Measurements from ENCODE around the gene RGP1. TPM values are rescaled to one million over a fixed set of nuclear protein-coding genes. Genes with fewer than 3 reads are reported as not detected.

The RGP1 gene
- total RNA-seq, 1 experiment from 2014 or later, result 13.4 TPM

GRCh38 chr9:35753466-35753865, 4.4 kb downstream of the RGP1 start:
- Histone ChIP-seq H3K9me2 (replicated peaks; ENCODE audit: insufficient read depth, low read length) (no peaks in the 10 kb centered on the region), H3K36me3 (ENCODE audit: insufficient read depth, low read length) (no peaks in the 10 kb centered on the region), H3K4me2 (ENCODE audit: low read depth, low read length, poor library complexity, severe bottlenecking) (no peak overlapping the region), H4K20me1 (ENCODE audit: insufficient read depth, low read depth, low read length) (peaks cover 2% of the 10 kb centered on the region; the same call in 1 of the 2 replicates), H2AFZ (ENCODE audit: low read length) (no peak overlapping the region), H3K27ac (ENCODE audit: low read length) (no peak overlapping the region), H3K27me3 (ENCODE audit: low read length) (no peaks in the 10 kb centered on the region), H3K79me2 (ENCODE audit: low read length) (peaks cover 44% of the 10 kb centered on the region), H3K9me3 (ENCODE audit: low read length) (no peaks in the 10 kb centered on the region), H3K4me1 (ENCODE audit: low read length) (peaks cover 31% of the 10 kb centered on the region), H3K9ac (ENCODE audit: low read length) (no peak overlapping the region), H3K4me3 (ENCODE audit: low read length) (no peak overlapping the region)
- DNase-seq, result no peak

GRCh38 chr9:35754264-35754663, 5.2 kb downstream of the RGP1 start, which contains the start of gene MSMP:
MSMP (minus strand) TSS chr9:35754276; CDS start chr9:35754129, 147 bp downstream.
- H3K4me3 ChIP-seq (ENCODE audit: low read length), result no peak within 1 kb of the TSS
- H3K79me2 ChIP-seq (ENCODE audit: low read length), result peaks cover 49% of the 10 kb centered on the region
- no peak for DNase-seq
- no peaks in the 10 kb centered on the region for H3K27me3 ChIP-seq (ENCODE audit: low read length)
- no peaks in the 10 kb centered on the region for H4K20me1 ChIP-seq (ENCODE audit: insufficient read depth, low read depth, low read length)
- H3K9me2 ChIP-seq (replicated peaks; ENCODE audit: insufficient read depth, low read length), result no peaks in the 10 kb centered on the region
- no peak within 1 kb of the TSS for H3K9ac ChIP-seq (ENCODE audit: low read length)
- peaks cover 39% of the 10 kb centered on the region for H3K4me1 ChIP-seq (ENCODE audit: low read length)
- no peaks in the 10 kb centered on the region for H3K9me3 ChIP-seq (ENCODE audit: low read length)
- no peaks in the 10 kb centered on the region for H3K36me3 ChIP-seq (ENCODE audit: insufficient read depth, low read length)
- H3K4me2 ChIP-seq (ENCODE audit: low read depth, low read length, poor library complexity, severe bottlenecking), result no peak within 1 kb of the TSS
- H2AFZ ChIP-seq (ENCODE audit: low read length), result no peak within 1 kb of the TSS
- H3K27ac ChIP-seq (ENCODE audit: low read length), result no peak within 1 kb of the TSS

- Histone ChIP-seq H3K27me3 (ENCODE audit: low read length) (no peaks in the 10 kb centered on the region), H3K27ac (ENCODE audit: low read length) (no peak overlapping the region), H2AFZ (ENCODE audit: low read length) (no peak overlapping the region), H3K4me1 (ENCODE audit: low read length) (peaks cover 34% of the 10 kb centered on the region), H3K9me2 (replicated peaks; ENCODE audit: insufficient read depth, low read length) (no peaks in the 10 kb centered on the region), H3K4me2 (ENCODE audit: low read depth, low read length, poor library complexity, severe bottlenecking) (no peak overlapping the region), H3K4me3 (ENCODE audit: low read length) (no peak overlapping the region), H3K9ac (ENCODE audit: low read length) (no peak overlapping the region), H3K36me3 (ENCODE audit: insufficient read depth, low read length) (no peaks in the 10 kb centered on the region), H3K9me3 (ENCODE audit: low read length) (no peaks in the 10 kb centered on the region), H3K79me2 (ENCODE audit: low read length) (peaks cover 49% of the 10 kb centered on the region), H4K20me1 (ENCODE audit: insufficient read depth, low read depth, low read length) (no peaks in the 10 kb centered on the region)
- no peak for DNase-seq
Observed at GRCh38 chr9:35755071-35755470, 6.0 kb downstream of the RGP1 start.

- H4K20me1 ChIP-seq (ENCODE audit: insufficient read depth, low read depth, low read length), result no peaks in the 10 kb centered on the region
- peak overlapping the region; percentile 87 for H3K4me3 ChIP-seq (ENCODE audit: low read length)
- peaks cover 56% of the 10 kb centered on the region for H3K79me2 ChIP-seq (ENCODE audit: low read length)
- H2AFZ ChIP-seq (ENCODE audit: low read length), result peak overlapping the region; percentile 32; the same call in 1 of the 2 replicates
- DNase-seq, result peak; percentile 94
- peaks cover 7% of the 10 kb centered on the region; the same call in 1 of the 2 replicates for H3K36me3 ChIP-seq (ENCODE audit: insufficient read depth, low read length)
- H3K27me3 ChIP-seq (ENCODE audit: low read length), result no peaks in the 10 kb centered on the region
- H3K9me2 ChIP-seq (replicated peaks; ENCODE audit: insufficient read depth, low read length), result no peaks in the 10 kb centered on the region
- peak overlapping the region; percentile 78 for H3K4me2 ChIP-seq (ENCODE audit: low read depth, low read length, poor library complexity, severe bottlenecking)
- H3K9me3 ChIP-seq (ENCODE audit: low read length), result no peaks in the 10 kb centered on the region
- peak overlapping the region; percentile 92 for H3K27ac ChIP-seq (ENCODE audit: low read length)
- H3K4me1 ChIP-seq (ENCODE audit: low read length), result peaks cover 28% of the 10 kb centered on the region
- peak overlapping the region; percentile 92 for H3K9ac ChIP-seq (ENCODE audit: low read length)
Observed at GRCh38 chr9:35756275-35757225, 7.5 kb downstream of the RGP1 start.

- no peaks in the 10 kb centered on the region for H3K9me2 ChIP-seq (replicated peaks; ENCODE audit: insufficient read depth, low read length)
- H3K27me3 ChIP-seq (ENCODE audit: low read length), result no peaks in the 10 kb centered on the region
- H3K9ac ChIP-seq (ENCODE audit: low read length), result peak overlapping the region; percentile 92
- H3K27ac ChIP-seq (ENCODE audit: low read length), result peak overlapping the region; percentile 92
- DNase-seq, result peak; percentile 80
- H3K4me2 ChIP-seq (ENCODE audit: low read depth, low read length, poor library complexity, severe bottlenecking), result peak overlapping the region; percentile 78
- peak overlapping the region; percentile 87 for H3K4me3 ChIP-seq (ENCODE audit: low read length)
- no peaks in the 10 kb centered on the region for H4K20me1 ChIP-seq (ENCODE audit: insufficient read depth, low read depth, low read length)
- peaks cover 7% of the 10 kb centered on the region; the same call in 1 of the 2 replicates for H3K36me3 ChIP-seq (ENCODE audit: insufficient read depth, low read length)
- peaks cover 28% of the 10 kb centered on the region for H3K4me1 ChIP-seq (ENCODE audit: low read length)
- no peaks in the 10 kb centered on the region for H3K9me3 ChIP-seq (ENCODE audit: low read length)
- H2AFZ ChIP-seq (ENCODE audit: low read length), result 0 out of 2 replicates have a peak overlapping the region, but pooled peaks have one; percentile 32
- peaks cover 64% of the 10 kb centered on the region for H3K79me2 ChIP-seq (ENCODE audit: low read length)
Observed at GRCh38 chr9:35757226-35757891, 8.3 kb downstream of the RGP1 start.

- Histone ChIP-seq H3K79me2 (ENCODE audit: low read length) (peaks cover 70% of the 10 kb centered on the region), H3K9me2 (replicated peaks; ENCODE audit: insufficient read depth, low read length) (no peaks in the 10 kb centered on the region), H3K9me3 (ENCODE audit: low read length) (no peaks in the 10 kb centered on the region), H2AFZ (ENCODE audit: low read length) (no peak overlapping the region), H3K4me1 (ENCODE audit: low read length) (peaks cover 28% of the 10 kb centered on the region), H3K4me3 (ENCODE audit: low read length) (peak overlapping the region; percentile 87), H3K27me3 (ENCODE audit: low read length) (no peaks in the 10 kb centered on the region), H4K20me1 (ENCODE audit: insufficient read depth, low read depth, low read length) (no peaks in the 10 kb centered on the region), H3K4me2 (ENCODE audit: low read depth, low read length, poor library complexity, severe bottlenecking) (peak overlapping the region; percentile 78), H3K27ac (ENCODE audit: low read length) (peak overlapping the region; percentile 92), H3K9ac (ENCODE audit: low read length) (peak overlapping the region; percentile 92), H3K36me3 (ENCODE audit: insufficient read depth, low read length) (peaks cover 7% of the 10 kb centered on the region; the same call in 1 of the 2 replicates)
- no peak for DNase-seq
Observed at GRCh38 chr9:35757892-35758275, 8.8 kb downstream of the RGP1 start.

GRCh38 chr9:35758475-35759050, 9.5 kb downstream of the RGP1 start:
- Histone ChIP-seq H2AFZ (ENCODE audit: low read length) (no peak overlapping the region), H3K4me3 (ENCODE audit: low read length) (peak overlapping the region; percentile 87), H3K9ac (ENCODE audit: low read length) (peak overlapping the region; percentile 92), H3K36me3 (ENCODE audit: insufficient read depth, low read length) (peaks cover 7% of the 10 kb centered on the region; the same call in 1 of the 2 replicates), H3K27me3 (ENCODE audit: low read length) (no peaks in the 10 kb centered on the region), H3K79me2 (ENCODE audit: low read length) (peaks cover 76% of the 10 kb centered on the region), H3K27ac (ENCODE audit: low read length) (peak overlapping the region; percentile 92), H3K9me3 (ENCODE audit: low read length) (no peaks in the 10 kb centered on the region), H3K9me2 (replicated peaks; ENCODE audit: insufficient read depth, low read length) (no peaks in the 10 kb centered on the region), H4K20me1 (ENCODE audit: insufficient read depth, low read depth, low read length) (no peaks in the 10 kb centered on the region), H3K4me2 (ENCODE audit: low read depth, low read length, poor library complexity, severe bottlenecking) (peak overlapping the region; percentile 78), H3K4me1 (ENCODE audit: low read length) (peaks cover 28% of the 10 kb centered on the region)
- DNase-seq, result no peak
